Muscle layer of duodenum (tissue), 2 donors: Measurements from ENCODE around the gene TGM2.

Source experiments
- H3K27ac ChIP-seq: one replicate; pipeline ENCODE4 v1.7.0; 2013; ENCODE audit warnings: mild to moderate bottlenecking, low read length
- H3K27me3 ChIP-seq: one replicate; pipeline ENCODE4 v1.7.0; 2013; ENCODE audit warnings: low read depth, mild to moderate bottlenecking, control low read depth, low read length
- H3K36me3 ChIP-seq, 2 donors: one replicate each; pipeline ENCODE4 v1.7.0; 2013; ENCODE audit warnings: low read length in 2 of 2, control low read depth in 1 of 2, mild to moderate bottlenecking in 1 of 2; ENCODE audit not compliant: insufficient read depth in 2 of 2, control insufficient read depth in 1 of 2
- H3K4me1 ChIP-seq, 2 donors: one replicate each; pipeline ENCODE4 v1.7.0; 2013; ENCODE audit warnings: low read length in 2 of 2, mild to moderate bottlenecking in 2 of 2, control low read depth in 1 of 2, moderate library complexity in 1 of 2; ENCODE audit not compliant: insufficient read depth in 2 of 2, control insufficient read depth in 1 of 2
- H3K4me3 ChIP-seq, 2 donors: one replicate each; pipeline ENCODE4 v1.7.0; 2013; ENCODE audit warnings: low read length in 2 of 2, low read depth in 1 of 2, mild to moderate bottlenecking in 1 of 2
- H3K9me3 ChIP-seq, 2 donors: one replicate each; pipeline ENCODE4 v1.7.0; 2013; ENCODE audit warnings: low read length in 2 of 2, control low read depth in 1 of 2, mild to moderate bottlenecking in 1 of 2; ENCODE audit not compliant: control insufficient read depth in 1 of 2
- donor health status: healthy.

The TGM2 gene

GRCh38 chr20:38172408-38172807, 7.3 kb upstream of the TGM2 start:
- no peaks in the 10 kb centered on the region for H3K36me3 ChIP-seq
- H3K27ac ChIP-seq: no peak overlapping the region
- no peak overlapping the region for H3K4me3 ChIP-seq
- H3K27me3 ChIP-seq: no peaks in the 10 kb centered on the region
- H3K4me1 ChIP-seq: peaks cover 3 to 5% of the 10 kb centered on the region in 2 donors
- no peaks in the 10 kb centered on the region for H3K9me3 ChIP-seq

- H3K27me3 ChIP-seq: no peaks in the 10 kb centered on the region
- no peak overlapping the region for H3K27ac ChIP-seq
- H3K9me3 ChIP-seq: no peaks in the 10 kb centered on the region
- peaks cover 3 to 5% of the 10 kb centered on the region in 2 donors for H3K4me1 ChIP-seq
- no peaks in the 10 kb centered on the region for H3K36me3 ChIP-seq
- H3K4me3 ChIP-seq: no peak overlapping the region
Measured at GRCh38 chr20:38171675-38172043, 6.6 kb upstream of the TGM2 start.

- Histone ChIP-seq H3K27me3 (no peaks in the 10 kb centered on the region), H3K9me3 (no peaks in the 10 kb centered on the region), H3K27ac (no peak overlapping the region), H3K36me3 (no peaks in the 10 kb centered on the region), H3K4me1 (peaks cover 3 to 6% of the 10 kb centered on the region in 2 donors), H3K4me3 (no peak overlapping the region)
Measured at GRCh38 chr20:38170826-38171674, 6.0 kb upstream of the TGM2 start.

GRCh38 chr20:38170219-38170825, 5.3 kb upstream of the TGM2 start:
- H3K4me1 ChIP-seq: peaks cover 3 to 13% of the 10 kb centered on the region in 2 donors

GRCh38 chr20:38169636-38170193, 4.6 kb upstream of the TGM2 start:
- H3K27ac ChIP-seq: no peak overlapping the region
- H3K36me3 ChIP-seq: no peaks in the 10 kb centered on the region
- no peaks in the 10 kb centered on the region for H3K27me3 ChIP-seq
- H3K4me3 ChIP-seq: no peak overlapping the region
- H3K4me1 ChIP-seq: peaks cover 3 to 17% of the 10 kb centered on the region in 2 donors
- no peaks in the 10 kb centered on the region for H3K9me3 ChIP-seq

More at GRCh38 chr20:38170219-38170825, 5.3 kb upstream of the TGM2 start:
- Histone ChIP-seq H3K36me3 (no peaks in the 10 kb centered on the region), H3K9me3 (no peaks in the 10 kb centered on the region), H3K27me3 (no peaks in the 10 kb centered on the region), H3K27ac (no peak overlapping the region), H3K4me3 (no peak overlapping the region)

DNA sequence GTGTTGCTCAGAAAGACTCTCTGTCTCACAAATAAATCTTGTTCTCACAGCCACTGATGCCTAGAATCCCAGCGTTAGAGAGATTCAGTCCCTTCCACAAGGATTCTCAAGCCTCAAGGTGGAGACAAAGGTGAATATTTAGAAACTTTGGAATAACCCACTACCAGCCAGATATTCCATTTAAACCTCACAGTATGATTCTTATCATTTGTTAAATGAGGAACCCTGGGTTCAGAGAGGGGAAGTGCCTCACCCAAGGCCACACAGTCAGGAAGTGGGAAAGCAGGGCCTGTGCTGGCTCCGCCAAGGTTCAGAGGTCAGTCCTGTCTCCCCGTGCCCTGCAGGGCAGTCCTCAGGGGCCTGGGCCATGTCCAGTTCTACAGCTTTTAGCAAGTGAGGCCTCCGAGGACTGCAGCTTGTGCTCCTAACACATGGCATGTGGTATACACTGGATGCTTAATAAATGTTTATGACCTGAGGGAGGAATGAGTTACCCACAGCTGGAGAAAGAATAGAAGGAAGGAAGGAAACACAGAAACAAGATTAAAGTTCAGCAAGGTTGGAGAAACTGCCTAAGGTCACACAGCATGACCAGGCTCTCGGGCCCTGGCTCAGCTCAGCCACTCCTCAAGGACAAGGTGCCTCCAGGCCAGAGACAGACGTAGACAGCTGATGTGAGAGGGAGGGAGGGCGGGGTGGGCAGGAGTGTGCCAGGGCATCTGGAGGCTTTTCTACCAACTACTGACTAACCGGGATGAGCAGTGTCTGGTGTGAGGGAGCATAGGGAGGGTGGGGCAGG, 3.9 kb upstream of the TGM2 start:
- H3K4me3 ChIP-seq: no peak overlapping the region
- H3K36me3 ChIP-seq: no peaks in the 10 kb centered on the region
- H3K4me1 ChIP-seq: peaks cover 3 to 24% of the 10 kb centered on the region in 2 donors
- peak overlapping the region; percentile 2 for H3K27ac ChIP-seq
- no peaks in the 10 kb centered on the region for H3K27me3 ChIP-seq
- no peaks in the 10 kb centered on the region for H3K9me3 ChIP-seq

- Histone ChIP-seq H3K9me3 (no peaks in the 10 kb centered on the region), H3K4me1 (peaks cover 3 to 25% of the 10 kb centered on the region in 2 donors), H3K27ac (peak overlapping the region; percentile 2), H3K4me3 (no peak overlapping the region), H3K27me3 (no peaks in the 10 kb centered on the region), H3K36me3 (no peaks in the 10 kb centered on the region)
Measured at GRCh38 chr20:38167851-38168760, 3.0 kb upstream of the TGM2 start.

- H3K4me1 ChIP-seq: peaks cover 3 to 28% of the 10 kb centered on the region in 2 donors
- no peak overlapping the region for H3K4me3 ChIP-seq
- H3K27ac ChIP-seq: no peak overlapping the region
- H3K36me3 ChIP-seq: no peaks in the 10 kb centered on the region
- no peaks in the 10 kb centered on the region for H3K27me3 ChIP-seq
- H3K9me3 ChIP-seq: no peaks in the 10 kb centered on the region
Measured at GRCh38 chr20:38167328-38167850, 2.3 kb upstream of the TGM2 start.

- no peak overlapping the region for H3K27ac ChIP-seq
- H3K27me3 ChIP-seq: no peaks in the 10 kb centered on the region
- H3K9me3 ChIP-seq: no peaks in the 10 kb centered on the region
- H3K4me3 ChIP-seq: no peak overlapping the region
- H3K36me3 ChIP-seq: no peaks in the 10 kb centered on the region
- peaks cover 3 to 28% of the 10 kb centered on the region in 2 donors for H3K4me1 ChIP-seq
Measured at GRCh38 chr20:38166703-38167233, 1.7 kb upstream of the TGM2 start.
